ENCODE measurements around the gene TM9SF1. TPM values are rescaled to one million over a fixed set of nuclear protein-coding genes. Genes with fewer than 3 reads are reported as not detected.

TM9SF1 gene
- total RNA-seq, 1 experiment from 2014 or later, result 67.8 TPM

DNA sequence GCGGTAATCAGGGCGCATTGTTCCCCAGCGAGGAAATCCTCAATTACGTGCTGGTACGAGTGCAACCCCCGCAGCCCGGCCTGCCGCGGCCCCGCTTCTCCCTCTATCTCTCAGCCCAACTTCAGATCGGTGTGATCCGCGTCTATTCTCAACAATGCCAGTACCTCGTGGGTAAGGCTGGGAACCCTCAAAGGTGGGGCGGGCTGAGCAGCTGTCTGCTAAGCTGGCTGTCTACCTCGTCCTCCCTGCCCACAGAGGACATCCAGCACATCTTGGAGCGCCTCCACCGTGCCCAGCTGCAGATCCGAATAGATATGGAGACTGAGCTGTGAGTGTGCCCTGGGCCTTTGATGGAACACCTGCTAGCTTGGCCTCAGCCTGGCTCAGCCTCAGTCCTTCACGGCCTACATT, 22.4 kb downstream of the TM9SF1 start:
- intact Hi-C loops (cut with micrococcal nuclease), result no loop called here
- CTCF ChIA-PET, result interaction anchor here (0.6 to 1.3 kb wide), 4 partner anchors 10 to 84 kb away, joined by 3 to 6 read pairs (median 5); partner anchors contain the start of gene IRF9
- POLR2A ChIA-PET, result interaction anchor here (1.2 kb wide), 1 partner anchor 8 kb away, joined by 3 read pairs; no protein-coding TSS in a partner anchor
- H3K4me3 Mint-ChIP-seq (ENCODE audit: unreplicated experiment), result no peak overlapping the region
- H3K27me3 Mint-ChIP-seq (ENCODE audit: insufficient read depth, unreplicated experiment), result no peaks in the 10 kb centered on the region
- H3K9me3 Mint-ChIP-seq (ENCODE audit: unreplicated experiment), result no peaks in the 10 kb centered on the region
- H3K27ac Mint-ChIP-seq (ENCODE audit: low read depth, unreplicated experiment), result no peak overlapping the region
- no peak for TF ChIP-seq CTCF (IDR thresholded peaks at IDR 0.05; ENCODE audit: unreplicated experiment)
- peaks cover 31% of the 10 kb centered on the region for H3K36me3 Mint-ChIP-seq (ENCODE audit: insufficient read depth, unreplicated experiment)
- no peak for DNase-seq (ENCODE audit: unreplicated experiment)
- peaks cover under 1% of the 10 kb centered on the region for H3K4me1 Mint-ChIP-seq (ENCODE audit: insufficient read depth, unreplicated experiment)
- no TSS peak for BruUV-seq (replicated peaks)

GRCh38 chr14:24172261-24172860, 22.9 kb downstream of the TM9SF1 start:
- peaks cover 26% of the 10 kb centered on the region for H3K36me3 Mint-ChIP-seq (ENCODE audit: insufficient read depth, unreplicated experiment)
- intact Hi-C loops (cut with micrococcal nuclease), result no loop called here
- no peak overlapping the region for H3K27ac Mint-ChIP-seq (ENCODE audit: low read depth, unreplicated experiment)
- no peaks in the 10 kb centered on the region for H3K9me3 Mint-ChIP-seq (ENCODE audit: unreplicated experiment)
- no peak overlapping the region for H3K4me3 Mint-ChIP-seq (ENCODE audit: unreplicated experiment)
- ChIA-PET CTCF (interaction anchor here (0.6 to 1.2 kb wide), 2 partner anchors 12 to 16 kb away, joined by 3 to 6 read pairs; partner anchors contain the start of genes IPO4 and IRF9), POLR2A (interaction anchor here (1.2 kb wide), 1 partner anchor 8 kb away, joined by 3 read pairs; no protein-coding TSS in a partner anchor)
- no TSS peak for BruUV-seq (replicated peaks)
- no peaks in the 10 kb centered on the region for H3K27me3 Mint-ChIP-seq (ENCODE audit: insufficient read depth, unreplicated experiment)
- peaks cover 5% of the 10 kb centered on the region for H3K4me1 Mint-ChIP-seq (ENCODE audit: insufficient read depth, unreplicated experiment)
- no peak for TF ChIP-seq CTCF (IDR thresholded peaks at IDR 0.05; ENCODE audit: unreplicated experiment)
- no peak for DNase-seq (ENCODE audit: unreplicated experiment)

DNA sequence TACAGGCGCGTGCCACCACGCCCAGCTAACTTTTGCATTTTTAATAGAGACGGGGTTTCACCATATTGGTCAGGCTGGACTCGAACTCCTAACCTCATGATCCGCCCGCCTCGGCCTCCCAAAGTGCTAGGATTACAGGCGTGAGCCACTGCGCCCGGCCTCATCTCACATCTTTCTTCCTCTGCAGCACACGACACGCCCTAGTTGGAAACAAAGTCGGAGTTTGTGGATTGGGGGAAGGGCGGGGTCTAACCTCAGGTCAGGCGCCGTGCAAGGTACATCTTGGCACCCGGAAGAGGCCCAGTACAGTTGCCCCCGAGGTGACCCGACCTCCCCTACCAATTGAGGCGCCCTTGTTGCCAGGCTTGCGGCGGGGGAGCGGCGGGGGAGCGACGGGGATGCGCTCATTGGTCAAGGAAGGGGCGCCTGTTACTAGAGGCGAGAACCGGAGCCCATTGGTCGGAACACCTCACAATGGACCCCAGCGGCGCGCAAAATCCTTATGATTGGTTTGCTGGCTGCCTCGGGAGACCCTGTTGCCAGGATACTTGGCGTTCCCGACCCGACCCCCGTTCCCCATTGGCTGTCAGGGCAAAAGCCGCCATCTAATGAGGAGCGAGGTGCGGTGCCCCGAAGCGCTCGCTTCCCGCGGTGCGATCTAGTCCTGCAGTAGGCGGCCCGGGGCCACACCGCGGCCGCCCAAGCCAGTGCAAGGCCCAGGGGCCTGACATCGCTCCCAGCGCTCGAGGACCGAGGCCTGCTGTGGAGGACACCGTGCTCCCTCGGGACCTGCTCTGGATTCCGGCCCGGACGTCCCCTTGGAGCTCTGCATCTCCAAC, 23.6 kb downstream of the TM9SF1 start, which contains the start of gene REC8:
TSS of gene REC8 (plus strand) at position 659 of the 839 bp plus-strand sequence. CDS start 473 bp downstream, outside the sequence.
- POLR2A ChIA-PET, result interaction anchor here (0.6 kb wide), 2 partner anchors 10 to 57 kb away, joined by 3 read pairs; partner anchors contain the start of genes DCAF11 and NRL
- Mint-ChIP-seq H3K27me3 (ENCODE audit: insufficient read depth, unreplicated experiment) (no peaks in the 10 kb centered on the region), H3K27ac (ENCODE audit: low read depth, unreplicated experiment) (no peak within 1 kb of the TSS), H3K4me3 (ENCODE audit: unreplicated experiment) (no peak within 1 kb of the TSS), H3K4me1 (ENCODE audit: insufficient read depth, unreplicated experiment) (peaks cover 8% of the 10 kb centered on the region), H3K9me3 (ENCODE audit: unreplicated experiment) (no peaks in the 10 kb centered on the region), H3K36me3 (ENCODE audit: insufficient read depth, unreplicated experiment) (peaks cover 27% of the 10 kb centered on the region)
- CTCF ChIA-PET, result interaction anchor here (0.6 to 3.1 kb wide), 3 partner anchors 11 to 17 kb away, joined by 3 to 21 read pairs (median 6); partner anchors contain the start of genes IPO4 and IRF9
- no TSS peak for BruUV-seq (replicated peaks)
- intact Hi-C loops (cut with micrococcal nuclease), result no loop called here
- no peak for DNase-seq (ENCODE audit: unreplicated experiment)
- no peak for TF ChIP-seq CTCF (IDR thresholded peaks at IDR 0.05; ENCODE audit: unreplicated experiment)

Measured in MCF 10A (cell line).